Liver (tissue), 3 donors: Measurements from ENCODE around the gene HSD11B1L.

Experiments used
- ATF3 ChIP-seq: IDR thresholded peaks from 2 replicates; pipeline ENCODE4 v1.6.1; 2016; ENCODE audit warnings: antibody characterized with exemption
- CTCF ChIP-seq: fragments of 150-350 bp; IDR thresholded peaks from 2 replicates; pipeline ENCODE4 v1.5.1; 2017; ENCODE audit warnings: improper control_type of control experiment, low read depth, low read length; ENCODE audit not compliant: missing input control
- EGR1 ChIP-seq, 2 donors: IDR thresholded peaks; 2 replicates each; pipeline ENCODE4 v1.6.1; 2016 to 2018; ENCODE audit warnings: antibody characterized with exemption in 2 of 2, low read depth in 2 of 2
- FOXA2 ChIP-seq: IDR thresholded peaks from 2 replicates; pipeline ENCODE4 v1.6.1; 2016; ENCODE audit warnings: antibody characterized with exemption
- GABPA ChIP-seq, 2 donors: IDR thresholded peaks in 1 of 2; conservative IDR thresholded peaks in 1 of 2; 2 replicates each; pipeline ENCODE4 v1.6.1; 2016; ENCODE audit warnings: antibody characterized with exemption in 2 of 2, mild to moderate bottlenecking in 1 of 2, moderate library complexity in 1 of 2
- JUND ChIP-seq, 2 donors: IDR thresholded peaks; 2 replicates each; pipeline ENCODE4 v1.6.1; 2016; ENCODE audit warnings: antibody characterized with exemption in 2 of 2
- MAX ChIP-seq: IDR thresholded peaks from 2 replicates; pipeline ENCODE4 v1.6.1; 2016; ENCODE audit warnings: antibody characterized with exemption
- RAD21 ChIP-seq, 2 donors: IDR thresholded peaks; 2 replicates each; pipeline ENCODE4 v1.6.1; 2016; ENCODE audit warnings: antibody characterized with exemption in 2 of 2, mild to moderate bottlenecking in 2 of 2
- REST ChIP-seq: IDR thresholded peaks from 2 replicates; pipeline ENCODE4 v1.6.1; 2016; ENCODE audit warnings: antibody characterized with exemption, mild to moderate bottlenecking
- SP1 ChIP-seq: IDR thresholded peaks from 2 replicates; pipeline ENCODE4 v1.6.1; 2018; ENCODE audit warnings: antibody characterized with exemption, mild to moderate bottlenecking
- YY1 ChIP-seq: IDR thresholded peaks from 2 replicates; pipeline ENCODE4 v1.6.1; 2016; ENCODE audit warnings: antibody characterized with exemption, mild to moderate bottlenecking
- ZBTB33 ChIP-seq: IDR thresholded peaks from 2 replicates; pipeline ENCODE4 v1.6.1; 2016; ENCODE audit warnings: antibody characterized with exemption
- donor health status: healthy.
- donor health status: healthy.

GRCh38 chr19:5637971-5638370 lies 42.9 kb upstream of the HSD11B1L start:
- TF ChIP-seq JUND (IDR thresholded peaks at IDR 0.05): no peak
- TF ChIP-seq CTCF: no peak
- no peak for TF ChIP-seq RAD21 (IDR thresholded peaks at IDR 0.05)
- no peak for TF ChIP-seq YY1
- no peak for TF ChIP-seq MAX
- no peak for TF ChIP-seq EGR1 (IDR thresholded peaks at IDR 0.05; ENCODE audit: low read depth in 2 of 2)
- no peak for TF ChIP-seq SP1
- no peak for TF ChIP-seq REST
- TF ChIP-seq GABPA (IDR thresholded peaks at IDR 0.05 in 1 of 2, conservative IDR thresholded peaks at IDR 0.05 in 1 of 2): no peak
- TF ChIP-seq ZBTB33: no peak
- TF ChIP-seq ATF3: no peak
- TF ChIP-seq FOXA2: no peak
